Muscle layer of colon (tissue), 2 donors: ENCODE measurements around the gene PLGRKT.
"Not testable (repeated sequence)": the region's sequence is repeated elsewhere in the genome, so short reads cannot be mapped to it uniquely, and the experiment has no call there.

Experiments
- H3K27ac ChIP-seq: one replicate; pipeline ENCODE4 v1.7.0; 2013; ENCODE audit warnings: low read depth, mild to moderate bottlenecking, low read length, moderate library complexity
- H3K27me3 ChIP-seq, 2 donors: one replicate each; pipeline ENCODE4 v1.7.0; 2013; ENCODE audit warnings: low read length in 2 of 2, mild to moderate bottlenecking in 2 of 2; ENCODE audit not compliant: insufficient read depth in 2 of 2, control insufficient read depth in 1 of 2
- H3K36me3 ChIP-seq: one replicate; pipeline ENCODE4 v1.7.0; 2013; ENCODE audit warnings: mild to moderate bottlenecking, low read length; ENCODE audit not compliant: insufficient read depth
- H3K4me1 ChIP-seq: one replicate; pipeline ENCODE4 v1.7.0; 2013; ENCODE audit warnings: mild to moderate bottlenecking, low read length; ENCODE audit not compliant: insufficient read depth
- H3K4me3 ChIP-seq, 2 donors: one replicate each; pipeline ENCODE4 v1.7.0; 2013; ENCODE audit warnings: low read length in 2 of 2, low read depth in 1 of 2, mild to moderate bottlenecking in 1 of 2, moderate library complexity in 1 of 2
- H3K9ac ChIP-seq: one replicate; pipeline ENCODE4 v1.7.0; 2013; ENCODE audit warnings: low read length
- H3K9me3 ChIP-seq: one replicate; pipeline ENCODE4 v1.7.0; 2013; ENCODE audit warnings: mild to moderate bottlenecking, low read length
- donor health status: abdominal sarcoma.
- donor health status: Adenocarcinoma of cecum.

The PLGRKT gene

GRCh38 chr9:5395428-5395827 lies 42.3 kb downstream of the PLGRKT start:
- Histone ChIP-seq H3K9ac (no peak overlapping the region), H3K9me3 (no peaks in the 10 kb centered on the region), H3K36me3 (no peaks in the 10 kb centered on the region), H3K4me1 (no peaks in the 10 kb centered on the region), H3K27ac (no peak overlapping the region), H3K27me3 (no peaks in the 10 kb centered on the region), H3K4me3 (no peak overlapping the region)

GRCh38 chr9:5393976-5394375 lies 43.7 kb downstream of the PLGRKT start:
- not testable (repeated sequence) for H3K27ac ChIP-seq, H3K9me3 ChIP-seq, H3K27me3 ChIP-seq, H3K4me3 ChIP-seq, H3K9ac ChIP-seq, H3K4me1 ChIP-seq, H3K36me3 ChIP-seq

- Histone ChIP-seq H3K27ac (no peak overlapping the region), H3K9me3 (no peaks in the 10 kb centered on the region), H3K4me3 (no peak overlapping the region)
Observed at GRCh38 chr9:5393497-5393896, 44.2 kb downstream of the PLGRKT start.

GRCh38 chr9:5392285-5392684 lies 45.4 kb downstream of the PLGRKT start:
- H3K9me3 ChIP-seq = no peaks in the 10 kb centered on the region
- no peak overlapping the region for H3K4me3 ChIP-seq
- H3K9ac ChIP-seq = no peak overlapping the region
- no peaks in the 10 kb centered on the region for H3K36me3 ChIP-seq
- H3K27me3 ChIP-seq = no peaks in the 10 kb centered on the region
- no peak overlapping the region for H3K27ac ChIP-seq
- H3K4me1 ChIP-seq = no peaks in the 10 kb centered on the region

More at GRCh38 chr9:5393497-5393896, 44.2 kb downstream of the PLGRKT start:
- H3K9ac ChIP-seq = no peak overlapping the region
- H3K27me3 ChIP-seq = no peaks in the 10 kb centered on the region
- no peaks in the 10 kb centered on the region for H3K36me3 ChIP-seq
- no peaks in the 10 kb centered on the region for H3K4me1 ChIP-seq

GRCh38 chr9:5389109-5389732 lies 48.5 kb downstream of the PLGRKT start:
- Histone ChIP-seq H3K4me3 (no peak overlapping the region), H3K9me3 (no peaks in the 10 kb centered on the region), H3K36me3 (no peaks in the 10 kb centered on the region)

GRCh38 chr9:5388026-5388819 lies 49.5 kb downstream of the PLGRKT start:
- no peaks in the 10 kb centered on the region for H3K4me1 ChIP-seq
- no peak overlapping the region for H3K27ac ChIP-seq
- H3K36me3 ChIP-seq = no peaks in the 10 kb centered on the region
- H3K9ac ChIP-seq = no peak overlapping the region
- no peaks in the 10 kb centered on the region for H3K27me3 ChIP-seq
- H3K4me3 ChIP-seq = no peak overlapping the region
- H3K9me3 ChIP-seq = no peaks in the 10 kb centered on the region

More at GRCh38 chr9:5389109-5389732, 48.5 kb downstream of the PLGRKT start:
- H3K27ac ChIP-seq = no peak overlapping the region
- H3K4me1 ChIP-seq = no peaks in the 10 kb centered on the region
- H3K9ac ChIP-seq = no peak overlapping the region
- no peaks in the 10 kb centered on the region for H3K27me3 ChIP-seq

GRCh38 chr9:5384436-5384835 lies 53.3 kb downstream of the PLGRKT start:
- no peaks in the 10 kb centered on the region for H3K36me3 ChIP-seq
- H3K27me3 ChIP-seq = no peaks in the 10 kb centered on the region
- H3K4me1 ChIP-seq = no peaks in the 10 kb centered on the region
- no peaks in the 10 kb centered on the region for H3K9me3 ChIP-seq
- H3K4me3 ChIP-seq = no peak overlapping the region
- no peak overlapping the region for H3K9ac ChIP-seq
- no peak overlapping the region for H3K27ac ChIP-seq

- Histone ChIP-seq H3K9me3 (no peaks in the 10 kb centered on the region), H3K9ac (no peak overlapping the region), H3K36me3 (no peaks in the 10 kb centered on the region), H3K4me1 (no peaks in the 10 kb centered on the region), H3K27ac (no peak overlapping the region), H3K4me3 (no peak overlapping the region), H3K27me3 (no peaks in the 10 kb centered on the region)
Observed at GRCh38 chr9:5382479-5382878, 55.2 kb downstream of the PLGRKT start.

- Histone ChIP-seq H3K27me3 (no peaks in the 10 kb centered on the region), H3K4me1 (no peaks in the 10 kb centered on the region), H3K9me3 (no peaks in the 10 kb centered on the region), H3K9ac (no peak overlapping the region), H3K4me3 (no peak overlapping the region), H3K36me3 (no peaks in the 10 kb centered on the region), H3K27ac (no peak overlapping the region)
Observed at GRCh38 chr9:5375790-5376477, 61.8 kb downstream of the PLGRKT start.

- Histone ChIP-seq H3K4me3 (no peak overlapping the region), H3K27ac (no peak overlapping the region), H3K36me3 (no peaks in the 10 kb centered on the region), H3K9me3 (no peaks in the 10 kb centered on the region), H3K4me1 (no peaks in the 10 kb centered on the region), H3K27me3 (no peaks in the 10 kb centered on the region), H3K9ac (no peak overlapping the region)
Observed at GRCh38 chr9:5375091-5375490, 62.6 kb downstream of the PLGRKT start.

- Histone ChIP-seq H3K36me3 (no peaks in the 10 kb centered on the region), H3K27ac (no peak overlapping the region), H3K27me3 (no peaks in the 10 kb centered on the region), H3K9ac (no peak overlapping the region), H3K9me3 (no peaks in the 10 kb centered on the region), H3K4me1 (no peaks in the 10 kb centered on the region), H3K4me3 (no peak overlapping the region)
Observed at GRCh38 chr9:5364294-5365024, 73.3 kb downstream of the PLGRKT start.
